ENCODE results near the gene TMEM131. TPM values are rescaled to one million over a fixed set of nuclear protein-coding genes. Genes with fewer than 3 reads are reported as not detected.

TMEM131 gene
- total and polyA plus RNA-seq, 2 of the 8 experiments (the other 6 are each of a cell fraction or from before 2014, with no cell fraction given), result 9.7 to 22.9 TPM

DNA sequence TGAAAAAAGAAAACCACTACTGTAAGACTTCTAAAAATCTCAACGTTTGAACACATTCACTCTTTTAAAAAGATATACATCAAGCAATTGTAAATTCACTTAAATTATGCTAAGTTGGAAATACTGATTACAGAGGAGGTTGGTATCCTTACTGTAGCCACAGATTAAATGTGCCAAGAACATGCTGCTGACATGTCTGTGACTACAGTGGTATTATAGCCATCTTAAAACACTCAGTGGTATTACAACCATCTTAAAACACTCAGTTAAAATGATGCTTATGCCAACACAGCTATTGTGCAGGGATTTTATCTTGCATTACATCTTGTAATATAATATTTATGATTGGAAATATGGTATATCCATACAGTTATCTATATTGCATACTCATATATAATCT lies 50.0 kb downstream of the TMEM131 start:
- WGBS, 2 experiments (ENCODE audit: extremely low coverage in 1 of 2, insufficient coverage in 1 of 2, insufficient read length in 1 of 2, insufficient replicate concordance in 2 of 2, low coverage in 1 of 2, low lambda C conversion rate in 2 of 2, missing lambda C conversion rate in 1 of 2), result 80% methylated on average over 1 of the region's 1 CpG; no CpG with 5 or more reads in 1 of the 2 experiments
- no peak overlapping the region for H2BK120ac ChIP-seq (replicated peaks; ENCODE audit: low read depth, low read length)
- no peaks in the 10 kb centered on the region; a peak in 1 of 4 replicates for H3K9me3 ChIP-seq (ENCODE audit: insufficient read depth in 2 of 2, low read depth in 1 of 2, low read length in 1 of 2)
- no peak overlapping the region for H2BK20ac ChIP-seq (ENCODE audit: low read length)
- H3K4me2 ChIP-seq (ENCODE audit: insufficient read depth in 1 of 2, low read depth in 2 of 2, low read length in 2 of 2), result no peak overlapping the region
- H3K9ac ChIP-seq (replicated peaks in 1 of 4; ENCODE audit: extremely low read depth in 1 of 4, low read depth in 3 of 4, low read length in 3 of 4), result no peak overlapping the region
- H4K5ac ChIP-seq (ENCODE audit: insufficient read length, low read depth, low read length), result no peak overlapping the region
- no peak overlapping the region for H3K23ac ChIP-seq (ENCODE audit: insufficient read length)
- no peak overlapping the region for H2BK15ac ChIP-seq (ENCODE audit: low read length)
- H3K27me3 ChIP-seq (replicated peaks in 1 of 4; ENCODE audit: control insufficient read depth in 3 of 4, extremely low read depth in 1 of 4, insufficient read depth in 3 of 4, low read length in 3 of 4), result no peaks in the 10 kb centered on the region
- no peaks in the 10 kb centered on the region for H3K36me3 ChIP-seq (ENCODE audit: control insufficient read depth in 2 of 4, insufficient read depth in 4 of 4, low read length in 3 of 4)
- no peaks in the 10 kb centered on the region; the same call in 1 of the 2 replicates for H3K79me1 ChIP-seq (ENCODE audit: low read depth, low read length)
- H3K27ac ChIP-seq (ENCODE audit: low read depth, low read length), result no peak overlapping the region
- H3K4me3 ChIP-seq (ENCODE audit: extremely low read depth in 1 of 4, insufficient read depth in 2 of 4, low read depth in 3 of 4, low read length in 4 of 4), result no peak overlapping the region
- H2AFZ ChIP-seq (ENCODE audit: low read length), result no peak overlapping the region
- no peak overlapping the region for H2BK5ac ChIP-seq (ENCODE audit: low read depth, low read length)
- H4K91ac ChIP-seq (replicated peaks; ENCODE audit: insufficient read length, low read length), result no peak overlapping the region
- no peak overlapping the region for H2AK5ac ChIP-seq (ENCODE audit: low read depth, low read length)
- no peak overlapping the region for H4K8ac ChIP-seq (ENCODE audit: extremely low read depth, insufficient read depth, low read length)
- DNase-seq (ENCODE audit: low read depth in 1 of 2, low spot score in 2 of 2) (no peak), FAIRE-seq (no peak)
- POLR2A ChIA-PET (ENCODE audit: partially characterized antibody), result no interaction called here
- peaks cover 0 to 54% of the 10 kb centered on the region in 2 experiments; a peak in 2 of 4 replicates for H3K79me2 ChIP-seq (ENCODE audit: control insufficient read depth in 1 of 2, insufficient read depth in 2 of 2, low read length in 2 of 2)
- H3K4ac ChIP-seq (replicated peaks; ENCODE audit: insufficient read length, low read depth, low read length), result no peak overlapping the region
- no peak overlapping the region for H3K14ac ChIP-seq (ENCODE audit: insufficient read length)
- no peak overlapping the region for H3K56ac ChIP-seq (replicated peaks; ENCODE audit: insufficient read length, low read depth, low read length)
- no peak overlapping the region for H3K18ac ChIP-seq (ENCODE audit: extremely low read depth, low read length)
- CTCF ChIA-PET (ENCODE audit: partially characterized antibody), result no interaction called here
- H3K4me1 ChIP-seq (replicated peaks in 1 of 4; ENCODE audit: control insufficient read depth in 3 of 4, insufficient read depth in 4 of 4, low read length in 3 of 4), result no peaks in the 10 kb centered on the region
- H3K23me2 ChIP-seq (ENCODE audit: low read depth, low read length), result no peaks in the 10 kb centered on the region
- peaks cover 0 to 1% of the 10 kb centered on the region in 2 experiments for H4K20me1 ChIP-seq (replicated peaks in 1 of 2; ENCODE audit: control insufficient read depth in 1 of 2, insufficient read depth in 2 of 2, low read length in 2 of 2)
- no peak overlapping the region for H2BK12ac ChIP-seq (ENCODE audit: low read depth, low read length)
- TF ChIP-seq MAFK (IDR thresholded peaks at IDR 0.05; ENCODE audit: low read depth, low read length) (no peak), JUN (IDR thresholded peaks at IDR 0.05; ENCODE audit: low read depth, low read length) (no peak), BACH1 (IDR thresholded peaks at IDR 0.05; ENCODE audit: low read length) (no peak), POLR2AphosphoS5 (IDR thresholded peaks at IDR 0.05; ENCODE audit: low read depth, low read length) (no peak), NANOG (IDR thresholded peaks at IDR 0.05; ENCODE audit: insufficient read depth, low read depth, low read length, poor library complexity, severe bottlenecking) (no peak), KDM1A (IDR thresholded peaks at IDR 0.05; ENCODE audit: borderline replicate concordance, low read length) (no peak), TEAD4 (IDR thresholded peaks at IDR 0.05; ENCODE audit: low read depth, low read length) (no peak), RBBP5 (IDR thresholded peaks at IDR 0.05; ENCODE audit: borderline replicate concordance, low read depth, low read length) (no peak), BRCA1 (IDR thresholded peaks at IDR 0.05; ENCODE audit: low read depth, low read length) (no peak), SP2 (IDR thresholded peaks at IDR 0.05; ENCODE audit: low read length) (no peak), ASH2L (IDR thresholded peaks at IDR 0.05; ENCODE audit: low read length) (no peak)
- TF ChIP-seq, protein P1, sequence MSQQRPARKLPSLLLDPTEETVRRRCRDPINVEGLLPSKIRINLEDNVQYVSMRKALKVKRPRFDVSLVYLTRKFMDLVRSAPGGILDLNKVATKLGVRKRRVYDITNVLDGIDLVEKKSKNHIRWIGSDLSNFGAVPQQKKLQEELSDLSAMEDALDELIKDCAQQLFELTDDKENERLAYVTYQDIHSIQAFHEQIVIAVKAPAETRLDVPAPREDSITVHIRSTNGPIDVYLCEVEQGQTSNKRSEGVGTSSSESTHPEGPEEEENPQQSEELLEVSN (IDR thresholded peaks at IDR 0.05), result no peak
- TF ChIP-seq, protein P2, sequence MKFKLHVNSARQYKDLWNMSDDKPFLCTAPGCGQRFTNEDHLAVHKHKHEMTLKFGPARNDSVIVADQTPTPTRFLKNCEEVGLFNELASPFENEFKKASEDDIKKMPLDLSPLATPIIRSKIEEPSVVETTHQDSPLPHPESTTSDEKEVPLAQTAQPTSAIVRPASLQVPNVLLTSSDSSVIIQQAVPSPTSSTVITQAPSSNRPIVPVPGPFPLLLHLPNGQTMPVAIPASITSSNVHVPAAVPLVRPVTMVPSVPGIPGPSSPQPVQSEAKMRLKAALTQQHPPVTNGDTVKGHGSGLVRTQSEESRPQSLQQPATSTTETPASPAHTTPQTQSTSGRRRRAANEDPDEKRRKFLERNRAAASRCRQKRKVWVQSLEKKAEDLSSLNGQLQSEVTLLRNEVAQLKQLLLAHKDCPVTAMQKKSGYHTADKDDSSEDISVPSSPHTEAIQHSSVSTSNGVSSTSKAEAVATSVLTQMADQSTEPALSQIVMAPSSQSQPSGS (IDR thresholded peaks at IDR 0.05; ENCODE audit: low read length), result no peak

Measured in H1 (cell line).